GM21423 (cell line): ENCODE measurements around the gene SAMD14.

Experiments used
- ATAC-seq: cut with Tn5 transposase; IDR thresholded peaks from one replicate; pipeline ENCODE4 v1.9.1; 2021; ENCODE audit warnings: mild to moderate bottlenecking, moderate library complexity; ENCODE audit not compliant: unreplicated experiment

Gene SAMD14

GRCh38 chr17:50165466-50165865 lies 35.5 kb upstream of the SAMD14 start:
- no peak for ATAC-seq

GRCh38 chr17:50165066-50165465 lies 35.1 kb upstream of the SAMD14 start:
- ATAC-seq = no peak

- ATAC-seq = no peak
Measured at GRCh38 chr17:50164697-50164988, 34.7 kb upstream of the SAMD14 start.

GRCh38 chr17:50163843-50164696 lies 34.1 kb upstream of the SAMD14 start:
- no peak for ATAC-seq

GRCh38 chr17:50162466-50163254 lies 32.7 kb upstream of the SAMD14 start:
- no peak for ATAC-seq

GRCh38 chr17:50161911-50162288 lies 31.9 kb upstream of the SAMD14 start:
- no peak for ATAC-seq

GRCh38 chr17:50161023-50161910 lies 31.3 kb upstream of the SAMD14 start:
- ATAC-seq = peak; percentile 77

GRCh38 chr17:50157891-50158290 lies 27.9 kb upstream of the SAMD14 start:
- ATAC-seq = no peak

- no peak for ATAC-seq
Measured at GRCh38 chr17:50155115-50155819, 25.3 kb upstream of the SAMD14 start.

- no peak for ATAC-seq
Measured at GRCh38 chr17:50154604-50155003, 24.6 kb upstream of the SAMD14 start.

- ATAC-seq = no peak
Measured at GRCh38 chr17:50153650-50154575, 24.0 kb upstream of the SAMD14 start.

GRCh38 chr17:50152736-50153135 lies 22.8 kb upstream of the SAMD14 start:
- no peak for ATAC-seq

GRCh38 chr17:50151937-50152547 lies 22.1 kb upstream of the SAMD14 start:
- ATAC-seq = peak; percentile 18

- ATAC-seq = peak; percentile 36
Measured at GRCh38 chr17:50151041-50151936, 21.3 kb upstream of the SAMD14 start.

- ATAC-seq = no peak
Measured at GRCh38 chr17:50150354-50151040, 20.5 kb upstream of the SAMD14 start, which contains the start of gene PPP1R9B. Gene PPP1R9B, minus strand, starts transcription at chr17:50150677. Its CDS starts 164 bp downstream, at chr17:50150513.

GRCh38 chr17:50149417-50150353 lies 19.7 kb upstream of the SAMD14 start:
- ATAC-seq = no peak
